ENCODE results near the gene SETD1B.
"Not testable (repeated sequence)": the region's sequence is repeated elsewhere in the genome, so short reads cannot be mapped to it uniquely, and the experiment has no call there.

Gene SETD1B

GRCh38 chr12:121858662-121859572 lies 55.1 kb downstream of the SETD1B start, which contains the start of gene HPD:
HPD (minus strand) TSS chr12:121858859; CDS start chr12:121858823, 36 bp downstream.
- no peak for DNase-seq

DNA sequence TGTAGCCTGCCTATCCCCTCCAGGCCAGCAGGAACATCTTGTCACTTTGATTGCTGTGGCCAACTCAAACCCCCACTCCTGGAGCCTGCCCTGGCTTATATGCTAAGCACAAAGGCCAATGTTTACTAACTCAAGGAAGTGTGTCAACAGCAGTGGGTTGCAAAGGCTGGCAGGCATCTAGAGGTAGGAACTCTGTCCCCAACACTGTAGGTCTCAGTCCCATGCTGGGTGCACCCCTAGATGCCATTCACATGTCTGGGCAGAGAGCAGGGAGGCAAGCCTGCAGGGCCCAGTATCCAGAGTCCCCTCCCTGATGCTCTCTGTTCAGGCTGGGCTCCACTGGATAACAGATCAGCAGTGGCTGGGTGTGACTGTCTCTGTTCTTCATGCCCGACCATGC lies 56.4 kb downstream of the SETD1B start:
- DNase-seq: no peak

GRCh38 chr12:121860699-121861098 lies 56.9 kb downstream of the SETD1B start:
- not testable (repeated sequence) for DNase-seq

- no peak for DNase-seq
Measured at GRCh38 chr12:121861636-121862254, 57.9 kb downstream of the SETD1B start.

DNA sequence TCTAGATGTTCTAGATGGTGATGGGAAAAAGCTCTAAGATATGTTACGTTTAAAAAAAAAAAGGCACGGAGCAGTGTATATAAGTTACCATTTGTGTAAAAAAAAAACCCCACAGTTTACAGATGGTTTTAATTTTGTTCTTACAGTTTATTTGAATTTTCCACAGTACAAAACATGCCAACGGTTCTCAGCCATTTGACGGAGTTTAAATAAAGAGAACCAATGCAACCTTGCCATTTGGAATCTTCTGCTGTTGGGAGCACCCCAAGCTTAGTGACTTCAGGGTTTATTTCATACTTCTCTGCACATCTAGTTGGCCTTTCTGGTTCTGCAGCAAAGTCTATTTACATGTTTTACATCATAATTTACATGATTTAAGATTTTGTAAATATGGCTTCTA lies 62.5 kb downstream of the SETD1B start:
- peak; percentile 33 for DNase-seq

GRCh38 chr12:121869229-121869628 lies 65.4 kb downstream of the SETD1B start:
- not testable (repeated sequence) for DNase-seq

DNA sequence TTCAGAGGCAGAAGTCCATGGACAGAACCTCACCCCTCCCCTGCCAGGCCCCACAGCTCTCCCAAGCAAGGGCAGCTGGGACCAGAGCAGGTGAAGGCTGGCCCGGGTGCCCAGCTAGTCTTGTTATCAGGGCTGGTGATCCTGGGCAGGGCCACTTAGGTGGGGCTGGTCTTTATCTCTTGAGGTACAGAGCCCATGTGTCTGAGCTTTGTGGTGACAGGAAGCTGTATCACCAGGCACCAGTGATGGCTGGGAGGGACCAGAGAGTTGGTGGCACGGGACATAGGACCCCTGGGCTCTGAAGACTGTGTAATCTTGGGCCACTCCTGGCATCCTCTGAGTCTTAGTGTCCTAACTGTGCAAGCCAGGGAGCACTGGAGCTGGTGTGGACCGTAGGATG lies 67.7 kb downstream of the SETD1B start:
- DNase-seq: no peak

DNA sequence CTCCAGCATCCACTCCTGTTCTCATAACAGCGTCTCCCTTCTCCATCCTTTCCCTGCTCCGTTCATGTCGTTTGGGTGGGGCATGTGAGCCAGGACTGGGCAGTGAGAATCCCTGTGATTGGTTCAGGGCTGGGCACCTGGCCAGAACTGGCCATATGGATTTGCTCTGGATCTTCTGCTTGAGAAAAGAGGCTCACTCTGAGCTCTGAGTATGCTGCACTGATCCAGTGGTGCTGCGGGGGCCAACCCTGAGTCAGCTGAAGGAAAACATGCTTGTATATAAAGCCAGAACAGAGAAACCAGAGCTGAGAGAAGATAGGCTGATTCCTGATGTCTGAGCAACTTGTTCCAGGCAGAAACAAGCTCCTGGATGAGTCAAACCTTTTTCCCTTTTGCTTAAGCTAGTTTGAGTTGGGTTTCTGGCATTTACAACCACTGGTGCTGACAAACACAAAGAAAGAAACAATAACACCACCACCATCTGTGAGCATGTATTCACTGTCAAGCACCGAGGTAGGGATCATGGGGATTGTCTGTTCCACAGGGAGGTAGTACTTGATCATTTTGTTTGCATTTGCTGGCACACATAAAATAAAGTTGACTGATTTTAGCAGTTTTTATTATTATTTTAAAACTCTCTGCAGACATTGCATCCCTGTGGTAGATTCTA lies 68.9 kb downstream of the SETD1B start:
- DNase-seq: no peak

GRCh38 chr12:121873216-121873569 lies 69.4 kb downstream of the SETD1B start:
- no peak for DNase-seq

DNA sequence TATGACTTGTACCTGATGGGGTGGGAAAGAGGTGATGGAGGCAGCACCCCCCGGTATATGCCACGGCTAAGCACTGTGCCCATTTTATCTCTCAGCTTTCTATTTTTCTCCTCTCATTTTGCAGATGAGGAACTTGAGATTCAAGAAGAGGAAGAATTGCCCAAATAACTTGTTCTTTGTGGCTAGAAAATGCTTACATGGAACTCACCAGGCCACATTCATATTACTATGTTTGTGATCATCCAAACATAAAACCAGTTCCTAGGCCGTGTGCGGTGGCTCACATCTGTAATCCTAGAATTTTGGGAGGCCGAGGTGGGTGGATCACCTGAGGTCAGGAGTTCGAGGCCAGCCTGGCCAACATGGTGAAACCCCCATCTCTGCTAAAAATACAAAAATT lies 70.3 kb downstream of the SETD1B start:
- no peak for DNase-seq

GRCh38 chr12:121875582-121875981 lies 71.8 kb downstream of the SETD1B start:
- DNase-seq: no peak

DNA sequence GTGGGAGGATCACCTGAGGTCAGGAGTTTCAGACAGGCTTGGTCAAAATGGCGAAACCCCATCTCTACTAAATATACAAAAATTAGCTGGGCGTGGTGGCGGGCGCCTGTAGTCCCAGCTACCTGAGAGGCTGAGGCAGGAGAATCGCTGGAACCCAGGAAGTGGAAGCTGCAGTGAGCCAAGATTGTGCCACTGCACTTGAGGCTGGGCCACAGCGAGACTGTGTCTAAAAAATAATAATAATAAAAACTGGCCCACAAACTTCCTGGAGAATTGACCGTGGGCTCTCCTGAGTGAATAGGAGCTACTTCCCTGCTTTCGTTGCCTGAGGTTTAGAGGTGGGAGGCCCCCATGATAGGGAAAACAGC lies 72.3 kb downstream of the SETD1B start:
- not testable (repeated sequence) for DNase-seq

All from NCI-H526 treated with DMSO at 0.1 percent for 48 hours (cell line).